Measurements from ENCODE around the gene NUDT1.

The NUDT1 gene

DNA sequence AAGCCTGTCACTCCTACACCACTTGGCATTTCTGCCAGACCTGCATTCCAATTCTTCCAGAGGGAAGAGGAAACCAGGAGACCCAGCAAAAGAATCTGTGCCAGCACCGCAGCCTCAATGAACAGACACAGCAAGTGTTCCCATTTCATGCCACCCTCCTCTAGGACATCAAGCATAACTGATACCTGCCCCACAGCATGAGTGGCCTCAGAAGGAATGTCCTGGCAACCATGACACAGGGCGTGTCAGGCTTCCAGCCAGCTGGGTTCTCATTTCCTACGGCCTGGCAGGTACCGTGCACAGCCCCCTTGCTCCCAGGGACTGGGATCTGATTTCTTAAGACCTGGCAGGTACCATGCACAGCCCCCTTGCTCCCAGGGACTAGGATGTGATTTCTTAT lies 17.1 kb upstream of the NUDT1 start:
- no peak for DNase-seq

DNA sequence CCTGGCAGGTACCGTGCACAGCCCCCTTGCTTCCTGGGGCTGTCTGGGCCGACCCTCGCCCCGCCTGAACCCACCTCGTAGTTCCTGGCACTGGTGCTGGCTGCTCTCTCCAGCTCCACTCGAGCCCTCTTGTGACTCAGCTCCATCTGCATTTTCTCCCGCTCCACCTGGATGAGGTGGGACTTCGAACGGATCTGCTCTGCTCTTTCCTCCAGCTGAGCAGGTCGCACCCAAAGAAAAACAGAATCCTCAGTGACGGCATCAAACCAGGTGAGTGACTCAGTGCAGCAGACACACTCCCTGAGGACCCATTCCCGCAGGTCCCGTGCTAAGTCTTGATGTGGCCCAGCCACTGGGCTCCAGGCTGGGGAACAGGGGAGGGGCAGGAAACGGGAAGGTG lies 16.7 kb upstream of the NUDT1 start:
- DNase-seq = no peak

DNA sequence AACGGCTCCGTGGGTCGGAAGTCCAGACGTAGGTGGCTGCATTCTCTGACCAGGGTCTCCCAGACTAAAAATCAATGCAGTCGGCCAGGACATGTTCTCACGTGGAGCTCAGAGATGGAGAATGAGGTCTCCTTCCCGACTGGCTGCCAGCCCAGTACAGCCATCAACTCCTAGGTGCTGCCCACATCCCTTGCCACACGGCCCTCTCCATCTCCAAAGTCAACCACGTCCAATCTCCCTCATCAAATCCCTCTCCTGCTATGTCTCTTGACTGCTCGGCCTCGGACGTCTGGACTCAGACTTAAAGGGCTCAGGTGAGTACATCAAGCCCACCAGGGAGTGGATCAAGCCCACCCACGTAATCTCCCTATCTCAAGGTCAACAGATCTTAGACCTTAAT lies 16.2 kb upstream of the NUDT1 start:
- DNase-seq = no peak

- no peak for DNase-seq
Observed at GRCh38 chr7:2227699-2228098, 14.3 kb upstream of the NUDT1 start.

DNA sequence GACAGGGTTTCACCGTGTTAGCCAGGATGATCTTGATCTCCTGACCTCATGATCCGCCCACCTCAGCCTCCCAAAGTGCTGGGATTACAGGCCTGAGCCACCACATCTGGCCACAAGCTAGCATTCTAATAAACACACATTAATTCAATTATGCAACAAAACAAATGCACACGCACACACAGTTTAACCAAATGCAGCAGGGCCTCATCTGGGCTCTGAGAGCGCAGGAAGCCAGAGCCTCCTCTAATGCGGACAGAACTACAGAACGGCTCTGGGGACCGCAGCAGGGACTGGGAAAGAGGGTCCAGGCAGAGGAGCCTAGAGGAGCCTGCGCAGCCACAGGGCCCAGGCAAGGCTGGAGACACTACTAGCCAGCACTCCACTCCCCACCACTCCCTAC lies 13.1 kb upstream of the NUDT1 start:
- no peak for DNase-seq

DNA sequence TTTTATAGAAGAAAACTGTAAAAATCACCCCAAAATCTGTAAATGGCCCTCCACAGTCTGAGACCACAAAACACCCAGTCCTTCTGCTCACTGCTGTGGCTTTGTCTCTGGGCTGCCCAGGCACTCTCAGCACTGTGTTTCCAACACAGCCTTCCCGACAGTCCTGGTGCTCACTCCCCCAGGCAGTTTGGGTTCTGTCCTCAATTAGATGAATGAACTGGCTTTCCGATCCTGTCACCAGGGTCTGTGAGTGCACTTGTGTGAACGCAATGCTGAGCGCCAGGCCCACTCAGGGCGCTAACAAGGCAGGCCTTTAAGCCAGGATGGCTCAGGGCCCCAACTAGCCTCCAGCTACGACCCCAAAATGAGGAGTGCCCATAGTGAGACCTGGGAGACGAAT lies 12.6 kb upstream of the NUDT1 start:
- DNase-seq = no peak

- DNase-seq = no peak
Observed at GRCh38 chr7:2230226-2230625, 11.8 kb upstream of the NUDT1 start.

GRCh38 chr7:2230882-2231281 lies 11.1 kb upstream of the NUDT1 start:
- DNase-seq = no peak

DNA sequence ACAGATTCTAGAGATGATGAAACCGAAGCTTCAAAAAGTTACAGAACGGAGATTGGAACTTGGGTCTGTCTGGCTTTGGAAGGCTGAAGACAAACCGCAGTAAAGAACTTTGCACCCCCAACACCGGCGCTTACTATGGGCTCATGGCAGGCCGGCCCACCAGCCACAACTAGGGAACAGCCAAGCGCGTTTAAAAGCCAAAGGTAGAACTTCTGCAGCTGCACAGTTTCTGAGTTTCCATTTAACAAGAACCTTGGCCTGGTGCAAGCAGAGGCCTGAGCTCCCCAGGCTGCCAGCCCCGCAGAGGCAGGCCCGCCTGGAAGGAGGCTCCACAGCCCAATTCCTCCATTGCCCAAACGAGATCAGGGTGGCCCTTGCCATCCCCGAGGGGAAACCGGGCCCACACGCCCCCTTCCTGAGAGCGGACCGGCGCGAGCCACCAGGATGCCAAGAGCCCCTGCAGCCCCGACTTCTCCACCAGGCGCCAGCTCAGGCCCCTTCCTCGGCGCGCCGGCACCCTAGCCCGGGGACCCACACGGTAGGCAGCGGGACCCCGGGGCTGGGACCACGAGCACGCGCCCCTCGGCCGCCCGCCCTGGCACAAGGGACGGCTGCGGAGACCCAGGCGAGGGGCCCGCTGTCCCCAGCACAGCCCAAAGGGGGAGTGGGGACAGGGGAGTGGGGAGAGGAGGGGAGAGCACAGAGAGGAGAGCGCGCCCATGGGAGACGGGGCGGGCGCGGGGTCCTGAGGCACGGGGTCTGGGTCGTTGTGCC lies 9.8 kb upstream of the NUDT1 start:
- no peak for DNase-seq

DNA sequence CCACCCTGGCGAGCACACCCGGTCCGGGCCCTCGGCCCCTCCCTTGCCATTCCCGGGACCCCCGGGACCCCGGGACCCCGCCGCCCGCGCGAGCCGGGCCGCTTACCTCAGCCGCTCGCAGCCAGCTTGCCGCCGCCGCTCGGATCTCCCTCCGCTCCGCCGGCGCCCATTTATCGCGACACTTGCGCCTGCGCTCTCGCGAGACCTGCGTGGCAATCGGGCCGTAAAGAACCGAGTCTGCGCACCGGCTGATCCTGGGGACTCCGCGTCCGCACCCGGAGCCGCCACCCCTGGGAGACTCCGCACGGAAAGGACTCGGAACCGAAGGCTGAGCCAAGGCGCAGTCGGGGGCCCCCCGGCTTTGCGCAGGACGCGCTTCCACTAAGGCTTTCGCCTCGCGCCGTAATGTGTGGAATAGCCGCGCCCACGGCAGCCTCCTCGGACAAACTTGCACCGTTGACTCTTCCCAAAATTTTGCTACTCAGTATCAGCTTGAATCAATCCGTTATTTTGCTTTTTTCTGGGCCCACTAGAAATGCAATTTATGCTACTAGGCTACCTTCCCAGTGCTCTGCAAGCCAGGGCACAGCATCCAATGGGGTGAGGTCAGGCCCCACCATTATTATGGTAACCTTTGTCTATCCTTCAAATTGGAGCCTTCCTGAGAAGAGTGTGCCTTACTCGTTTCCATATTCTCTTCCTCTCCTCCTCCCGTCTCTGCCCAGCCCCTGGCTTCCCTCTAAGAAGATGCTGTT lies 9.1 kb upstream of the NUDT1 start, which contains the start of gene MAD1L1:
Gene MAD1L1 (minus strand): TSS at position 180 of the 755 bp plus-strand sequence. CDS start 2,812 bp downstream, outside the sequence.
- peak; percentile 59 for DNase-seq

GRCh38 chr7:2233926-2234325 lies 8.1 kb upstream of the NUDT1 start:
- DNase-seq = no peak

GRCh38 chr7:2237109-2237602 lies 4.9 kb upstream of the NUDT1 start:
- no peak for DNase-seq

- no peak for DNase-seq
Observed at GRCh38 chr7:2239242-2239641, 2.8 kb upstream of the NUDT1 start.

GRCh38 chr7:2242541-2243429 lies 759 bp downstream of the NUDT1 start:
- DNase-seq = no peak

DNA sequence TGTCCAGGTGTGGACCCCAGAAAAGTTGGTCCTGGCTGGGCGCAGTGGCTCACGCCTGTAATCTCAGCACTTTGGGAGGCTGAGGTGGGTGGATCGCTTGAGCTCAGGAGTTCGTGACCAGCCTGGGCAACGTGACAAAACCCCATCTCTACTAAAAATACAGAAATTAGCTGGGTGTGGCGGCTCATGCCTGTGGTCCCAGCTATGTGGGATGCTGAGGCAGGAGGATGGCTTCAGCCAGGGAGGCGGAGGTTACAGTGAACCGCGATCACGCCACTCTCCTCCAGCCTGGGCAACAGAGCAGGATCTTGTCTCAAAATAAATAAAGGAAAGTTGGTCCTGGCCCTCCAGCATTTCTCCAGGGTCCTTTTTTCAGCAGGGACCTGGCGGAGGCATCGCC lies 1.4 kb downstream of the NUDT1 start:
- DNase-seq = no peak

DNA sequence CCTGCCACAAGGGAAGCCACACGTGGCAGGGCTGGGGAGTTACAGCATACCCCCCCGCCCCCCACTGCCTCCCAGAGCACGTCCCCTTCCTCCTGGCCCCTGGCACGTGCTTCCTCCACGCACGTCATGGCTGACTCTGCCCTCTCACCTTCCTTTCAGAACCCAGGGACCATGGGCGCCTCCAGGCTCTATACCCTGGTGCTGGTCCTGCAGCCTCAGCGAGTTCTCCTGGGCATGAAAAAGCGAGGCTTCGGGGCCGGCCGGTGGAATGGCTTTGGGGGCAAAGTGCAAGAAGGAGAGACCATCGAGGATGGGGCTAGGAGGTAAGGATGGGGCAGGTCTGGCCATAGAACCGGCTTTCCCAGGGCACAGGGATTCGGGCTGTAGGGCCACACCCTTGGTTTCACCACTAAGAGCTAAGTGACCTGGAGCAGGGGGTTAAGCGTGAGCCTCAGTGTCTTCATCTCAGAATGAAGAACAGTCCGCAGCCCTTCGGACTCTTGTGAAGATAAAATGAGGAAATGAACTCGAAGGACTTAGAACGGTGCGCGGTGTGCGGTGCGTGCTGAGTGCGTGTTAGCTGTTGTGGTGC lies 2.5 kb downstream of the NUDT1 start:
- no peak for DNase-seq

DNA sequence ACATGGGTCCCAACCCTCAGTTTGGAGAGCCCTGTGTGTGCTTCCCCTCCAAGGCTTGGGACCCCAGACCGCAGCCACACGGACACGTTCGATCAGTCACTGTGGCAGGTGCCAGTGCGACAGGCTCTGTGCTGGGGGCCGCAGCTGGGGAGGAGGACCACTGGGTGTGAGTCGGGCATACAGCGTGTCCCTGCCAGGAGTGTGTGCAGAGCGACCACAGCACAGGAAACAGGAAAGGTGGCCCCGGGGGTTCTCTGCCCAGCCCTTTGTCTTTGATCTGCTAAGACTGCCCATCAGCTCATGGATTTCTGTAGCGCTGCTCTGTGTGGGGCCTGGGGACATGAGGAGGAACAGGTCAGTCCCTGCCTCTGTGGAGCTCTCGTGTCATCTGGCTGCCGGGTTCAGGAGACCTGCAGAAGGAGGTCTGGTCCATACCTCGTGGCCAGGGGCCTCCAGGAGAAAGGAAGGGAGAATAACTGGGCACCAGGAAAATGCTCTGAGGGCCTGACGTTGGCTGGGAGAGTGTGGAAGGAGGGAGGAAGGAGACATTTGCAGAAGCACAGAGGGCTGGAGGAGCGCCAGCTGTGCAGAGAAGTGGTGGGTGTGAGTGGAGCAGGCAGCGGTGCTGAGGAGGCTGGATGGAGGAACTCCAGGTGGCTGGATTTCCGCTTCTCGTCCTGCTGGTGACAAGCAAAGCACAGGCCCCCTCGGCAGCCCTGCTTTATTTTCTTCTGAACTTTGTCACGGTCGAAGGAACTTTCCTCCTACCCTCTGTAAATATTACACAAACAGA lies 4.1 kb downstream of the NUDT1 start:
- DNase-seq = no peak

DNA sequence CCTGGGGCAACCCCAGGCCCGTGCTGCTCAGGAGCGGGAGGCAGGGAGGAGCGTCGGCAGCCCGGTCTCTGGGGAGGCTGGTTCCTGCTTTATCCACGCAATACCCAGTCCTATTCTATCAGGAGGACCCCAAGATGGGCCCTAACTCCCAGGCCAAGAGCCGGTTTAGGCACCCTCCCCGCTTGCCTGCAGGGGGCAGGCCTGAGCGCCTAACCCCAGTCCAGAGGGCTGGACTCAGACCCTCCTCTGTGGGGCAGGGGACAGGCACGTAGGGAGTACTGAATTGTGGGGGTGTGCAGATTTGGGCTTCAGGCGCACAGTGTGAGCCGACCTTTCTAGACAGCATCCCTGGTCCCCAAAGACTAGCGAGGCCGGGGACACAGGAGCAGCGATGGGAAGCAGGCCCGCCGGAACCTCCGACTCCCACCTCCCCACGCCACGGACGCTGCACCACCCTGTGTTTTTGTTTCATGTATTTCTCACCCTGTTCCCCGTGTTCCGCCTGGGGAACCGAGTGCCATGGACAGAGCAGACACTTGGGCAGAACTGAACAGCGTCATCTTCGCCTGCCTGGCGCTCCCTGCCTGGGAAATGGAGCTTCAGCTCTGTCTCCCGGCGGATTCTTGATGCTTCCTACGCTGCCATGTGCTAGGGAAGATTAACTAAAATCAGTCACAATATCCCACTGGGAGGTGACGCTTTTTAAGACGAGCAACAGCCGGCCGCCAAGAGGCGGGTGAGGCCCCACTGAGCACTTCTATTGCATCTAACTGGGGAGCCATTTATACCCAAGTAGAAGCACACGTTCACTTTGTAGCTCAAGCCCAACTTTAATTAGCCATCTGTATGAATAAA lies 5.3 kb downstream of the NUDT1 start:
- DNase-seq = no peak

DNA sequence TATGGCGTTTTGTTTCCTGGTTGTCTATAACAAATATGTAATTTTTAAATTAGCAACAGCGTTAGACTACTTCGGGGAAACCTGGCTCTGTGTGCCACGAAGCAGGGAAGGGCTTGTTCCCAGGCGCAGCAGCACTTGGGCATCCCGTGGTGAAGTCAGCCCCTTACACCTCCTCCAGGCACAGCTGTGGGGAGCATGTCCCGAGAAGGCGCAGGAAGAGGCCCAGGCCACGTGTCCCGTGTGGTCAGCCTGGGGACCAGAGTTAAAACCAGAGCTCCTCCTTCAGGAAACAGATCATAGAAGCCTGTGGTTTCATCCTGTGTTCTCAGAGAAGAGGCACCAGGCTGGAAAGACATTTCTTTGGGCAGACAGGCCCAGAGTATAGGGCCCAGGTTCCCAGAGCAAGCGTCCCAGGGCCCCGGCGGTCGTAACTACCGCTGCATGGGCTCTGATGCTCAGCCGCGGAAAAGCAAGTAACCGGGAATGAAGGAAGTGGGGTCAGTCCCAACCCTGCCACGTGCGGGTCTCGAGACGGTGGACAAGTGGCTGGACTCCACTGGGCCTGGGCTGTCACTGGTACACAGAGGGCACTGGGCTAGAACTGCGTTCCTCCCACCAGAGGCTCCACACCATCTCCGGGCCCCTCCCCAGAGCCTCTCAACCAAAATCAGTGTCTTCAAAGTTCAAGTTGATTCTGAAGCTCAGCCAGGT lies 7.1 kb downstream of the NUDT1 start:
- no peak for DNase-seq

DNA sequence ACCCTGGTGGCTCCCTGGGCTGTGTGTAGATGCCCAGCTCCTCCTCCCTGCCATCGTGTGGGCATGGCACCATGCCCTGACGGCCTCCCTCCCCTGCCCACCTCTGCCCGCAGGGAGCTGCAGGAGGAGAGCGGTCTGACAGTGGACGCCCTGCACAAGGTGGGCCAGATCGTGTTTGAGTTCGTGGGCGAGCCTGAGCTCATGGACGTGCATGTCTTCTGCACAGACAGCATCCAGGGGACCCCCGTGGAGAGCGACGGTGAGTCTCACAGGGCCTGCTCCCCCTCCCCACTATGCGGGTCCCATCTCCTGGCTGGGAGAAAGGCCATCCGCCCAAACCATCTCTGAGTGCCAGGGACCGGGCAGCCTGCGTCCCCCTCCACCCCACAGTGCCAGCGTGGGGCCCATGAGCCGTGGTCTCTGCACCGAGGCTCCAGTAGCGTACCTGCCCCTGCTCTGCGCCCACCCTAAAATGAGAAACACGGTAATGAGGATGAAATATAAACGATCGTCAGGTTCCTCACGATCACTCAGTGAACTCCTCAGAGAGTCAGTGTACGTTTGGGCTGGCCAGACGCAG lies 7.8 kb downstream of the NUDT1 start:
- DNase-seq = no peak

Measured in NCI-H1694 (cell line).